ENCODE results near the gene TNN. TPM values are rescaled to one million over a fixed set of nuclear protein-coding genes. Genes with fewer than 3 reads are reported as not detected.

The TNN gene
- total and polyA plus RNA-seq, 11 donors: 0.03 to 0.59 (median 0.12) TPM; not detected in 3

DNA sequence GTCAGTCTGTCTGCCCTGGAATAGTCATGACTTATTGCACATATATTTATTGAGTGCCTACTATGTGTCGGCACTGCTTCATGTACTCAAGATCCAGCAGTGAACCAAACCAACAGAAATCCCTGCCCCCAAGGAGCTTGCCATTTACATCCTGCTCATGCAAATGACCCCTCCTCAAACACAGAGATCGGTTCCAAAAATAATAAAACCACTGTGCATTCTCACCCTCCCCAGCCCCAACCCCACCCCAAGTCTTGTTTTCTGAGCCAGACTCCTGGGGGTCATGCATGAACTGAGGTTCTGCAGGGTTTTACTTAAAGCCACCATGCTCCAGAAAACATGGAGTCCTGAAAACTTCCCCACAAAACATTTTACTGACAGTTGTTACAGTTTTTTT is 63.0 kb downstream of the TNN start:
- peaks cover 0 to 52% (median 31%) of the 10 kb centered on the region in 12 donors for H3K4me1 ChIP-seq
- intact Hi-C loops (cut with DNase I): no loop called here
- DNase-seq (no peak), ATAC-seq (no peak)
- H3K36me3 ChIP-seq: no peaks in the 10 kb centered on the region
- no peaks in the 10 kb centered on the region for H3K27me3 ChIP-seq
- H3K27ac ChIP-seq: peak overlapping the region in 8 of 12 donors; percentile 10 to 66 (median 42)
- WGBS, 4 donors: 48 to 71% (median 62%) methylated on average over 2 of the region's 2 CpGs
- no peak overlapping the region for H3K4me3 ChIP-seq
- TF ChIP-seq POLR2A (IDR thresholded peaks at IDR 0.05): no peak
- no peak for TF ChIP-seq CTCF (IDR thresholded peaks at IDR 0.05)
- H3K9me3 ChIP-seq: no peaks in the 10 kb centered on the region

GRCh38 chr1:175131095-175131494 is 63.5 kb downstream of the TNN start:
- DNase-seq: no peak
- WGBS, 4 donors: 48 to 61% (median 57%) methylated on average over 1 of the region's 1 CpG
- Histone ChIP-seq H3K9me3 (no peaks in the 10 kb centered on the region), H3K4me3 (no peak overlapping the region), H3K4me1 (peaks cover 0 to 52% (median 31%) of the 10 kb centered on the region in 12 donors), H3K27me3 (no peaks in the 10 kb centered on the region), H3K27ac (peak overlapping the region in 7 of 12 donors; percentile 10 to 66 (median 36)), H3K36me3 (no peaks in the 10 kb centered on the region)
- intact Hi-C loops (cut with DNase I): no loop called here
- no peak for ATAC-seq
- TF ChIP-seq CTCF (IDR thresholded peaks at IDR 0.05): no peak

- Histone ChIP-seq H3K36me3 (no peaks in the 10 kb centered on the region), H3K4me1 (peaks cover 0 to 52% (median 31%) of the 10 kb centered on the region in 12 donors), H3K9me3 (no peaks in the 10 kb centered on the region), H3K4me3 (no peak overlapping the region), H3K27me3 (no peaks in the 10 kb centered on the region), H3K27ac (peak overlapping the region in 1 of 12 donors; percentile 32)
- TF ChIP-seq POLR2A (IDR thresholded peaks at IDR 0.05): no peak
- TF ChIP-seq CTCF (IDR thresholded peaks at IDR 0.05): no peak
- intact Hi-C loops (cut with DNase I): no loop called here
- DNase-seq (no peak), ATAC-seq (peak in 2 of 4 donors; percentile 17 to 34)
- WGBS, 4 donors: 10 to 20% (median 18%) methylated on average over 1 of the region's 1 CpG
Observed at GRCh38 chr1:175132436-175132835, 64.8 kb downstream of the TNN start.

DNA sequence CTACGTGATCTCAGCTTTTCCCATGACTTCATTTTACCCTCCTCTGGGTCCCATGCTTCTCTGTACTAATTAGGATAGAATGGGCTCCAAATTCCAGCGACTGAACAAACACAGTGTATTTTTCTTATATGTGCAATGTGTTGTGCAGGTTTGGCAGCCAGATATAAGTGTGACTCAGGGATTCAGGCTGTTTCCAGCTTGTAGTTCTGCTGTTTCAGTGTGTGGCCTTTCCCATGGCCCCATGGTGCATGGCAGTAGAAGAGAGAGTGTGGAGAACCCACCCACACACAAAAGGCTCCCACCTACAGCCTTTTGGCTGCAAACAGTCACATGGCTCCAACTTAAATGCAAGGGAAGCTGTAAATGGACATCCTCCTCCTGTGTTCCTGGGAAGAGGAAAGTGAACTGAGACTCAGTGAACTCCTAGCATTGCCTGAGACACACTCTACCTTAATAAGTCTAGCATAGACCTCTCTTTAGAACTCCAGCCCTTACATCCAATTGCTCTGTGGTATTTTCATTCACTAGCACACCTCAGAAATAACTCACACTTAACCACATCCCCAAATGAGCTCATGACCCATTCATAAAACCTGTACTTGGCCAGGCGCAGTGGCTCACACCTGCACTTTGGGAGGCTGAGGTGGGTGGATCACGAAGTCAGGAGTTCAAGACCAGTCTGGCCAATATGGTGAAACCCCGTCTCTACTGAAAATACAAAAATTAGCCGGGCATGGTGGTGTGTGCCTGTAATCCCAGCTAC is 66.2 kb downstream of the TNN start:
- intact Hi-C loops (cut with DNase I): no loop called here
- H3K4me1 ChIP-seq: peaks cover 0 to 41% (median 21%) of the 10 kb centered on the region in 12 donors
- ATAC-seq (peak in 1 of 4 donors; percentile 30), DNase-seq (no peak)
- 85 to 91% (median 88%) methylated on average over 6 of the region's 6 CpGs for WGBS, 4 donors
- no peaks in the 10 kb centered on the region for H3K36me3 ChIP-seq
- H3K27me3 ChIP-seq: no peaks in the 10 kb centered on the region
- TF ChIP-seq CTCF (IDR thresholded peaks at IDR 0.05) (no peak), POLR2A (IDR thresholded peaks at IDR 0.05) (no peak)
- no peak overlapping the region for H3K27ac ChIP-seq
- H3K4me3 ChIP-seq: no peak overlapping the region
- H3K9me3 ChIP-seq: no peaks in the 10 kb centered on the region

All from heart left ventricle (tissue), 16 donors.